Activated CD4-positive, CD25-positive, alpha-beta regulatory T cell treated with anti-CD3 and anti-CD28 coated beads, Interleukin-2, amount 50 U/mL, for 24 hours (primary cell): ENCODE measurements around the gene AMPH.

Source experiments
- ATAC-seq, 2 donors: fragments of 150-1000 bp; cut with Tn5 transposase; one replicate each; pipeline ENCODE4 v1.10.0; 2021; ENCODE audit warnings: mild to moderate bottlenecking in 1 of 2, moderate library complexity in 1 of 2

Gene AMPH

GRCh38 chr7:38630720-38631673 is at the start of gene AMPH:
Gene AMPH, minus strand, starts transcription at chr7:38631373. Its CDS starts 22 bp downstream, at chr7:38631351.
- ATAC-seq = no peak

GRCh38 chr7:38679419-38679818 is 48.2 kb upstream of the AMPH start:
- ATAC-seq = no peak

GRCh38 chr7:38678698-38679054 is 47.5 kb upstream of the AMPH start:
- no peak for ATAC-seq

- no peak for ATAC-seq
Measured at GRCh38 chr7:38677981-38678697, 47.0 kb upstream of the AMPH start.

- ATAC-seq = no peak
Measured at GRCh38 chr7:38675494-38676106, 44.4 kb upstream of the AMPH start.

- no peak for ATAC-seq
Measured at GRCh38 chr7:38674513-38674912, 43.3 kb upstream of the AMPH start.

GRCh38 chr7:38673795-38674194 is 42.6 kb upstream of the AMPH start:
- ATAC-seq = no peak

GRCh38 chr7:38671911-38672905 is 41.0 kb upstream of the AMPH start:
- no peak for ATAC-seq

GRCh38 chr7:38669965-38670520 is 38.9 kb upstream of the AMPH start:
- no peak for ATAC-seq

- no peak for ATAC-seq
Measured at GRCh38 chr7:38664972-38665371, 33.8 kb upstream of the AMPH start.

GRCh38 chr7:38660427-38661099 is 29.4 kb upstream of the AMPH start:
- ATAC-seq = no peak

GRCh38 chr7:38659931-38660330 is 28.8 kb upstream of the AMPH start:
- no peak for ATAC-seq

GRCh38 chr7:38658921-38659320 is 27.7 kb upstream of the AMPH start:
- no peak for ATAC-seq

GRCh38 chr7:38656968-38657367 is 25.8 kb upstream of the AMPH start:
- ATAC-seq = no peak

- ATAC-seq = no peak
Measured at GRCh38 chr7:38655833-38656774, 24.9 kb upstream of the AMPH start.

GRCh38 chr7:38637957-38638356 is 6.8 kb upstream of the AMPH start:
- ATAC-seq = no peak

- ATAC-seq = no peak
Measured at GRCh38 chr7:38632411-38632810, 1.2 kb upstream of the AMPH start.

- ATAC-seq = no peak
Measured at GRCh38 chr7:38629651-38630510, 1.3 kb downstream of the AMPH start.
